ENCODE measurements around the gene APOBEC3A.

The APOBEC3A gene

DNA sequence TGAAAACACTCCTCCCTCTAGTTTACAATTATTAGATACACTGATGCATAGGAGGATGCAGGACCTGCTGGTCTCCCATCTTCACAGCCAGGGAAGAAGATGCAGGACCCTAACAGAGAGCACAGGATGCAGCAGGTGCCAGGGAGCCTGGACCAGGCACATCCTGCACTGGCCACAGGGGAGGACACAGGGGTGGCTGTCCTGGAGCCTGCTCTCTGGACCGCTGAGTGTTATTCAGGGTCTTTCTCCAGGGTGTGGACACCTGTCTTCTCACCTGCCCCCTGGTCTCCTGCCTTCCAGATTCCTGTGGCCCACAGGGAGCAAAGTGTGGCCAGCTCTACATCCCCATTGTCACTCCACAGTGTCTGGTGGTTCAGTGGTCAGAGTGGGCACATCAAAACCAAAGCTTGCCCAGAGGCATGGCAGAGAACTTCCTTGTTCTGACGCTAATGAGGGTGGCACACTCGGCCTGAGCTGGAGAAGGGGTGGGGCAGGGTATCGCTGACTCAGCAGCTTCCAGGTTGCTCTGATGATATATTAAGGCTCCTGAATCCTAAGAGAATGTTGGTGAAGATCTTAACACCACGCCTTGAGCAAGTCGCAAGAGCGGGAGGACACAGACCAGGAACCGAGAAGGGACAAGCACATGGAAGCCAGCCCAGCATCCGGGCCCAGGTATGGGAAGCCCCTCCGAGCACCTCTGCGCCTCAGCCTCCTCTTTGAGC, at the start of gene APOBEC3A:
APOBEC3A (plus strand) TSS at position 564 of the 725 bp plus-strand sequence; CDS start at position 647, 83 bp downstream.
- DNase-seq = no peak

DNA sequence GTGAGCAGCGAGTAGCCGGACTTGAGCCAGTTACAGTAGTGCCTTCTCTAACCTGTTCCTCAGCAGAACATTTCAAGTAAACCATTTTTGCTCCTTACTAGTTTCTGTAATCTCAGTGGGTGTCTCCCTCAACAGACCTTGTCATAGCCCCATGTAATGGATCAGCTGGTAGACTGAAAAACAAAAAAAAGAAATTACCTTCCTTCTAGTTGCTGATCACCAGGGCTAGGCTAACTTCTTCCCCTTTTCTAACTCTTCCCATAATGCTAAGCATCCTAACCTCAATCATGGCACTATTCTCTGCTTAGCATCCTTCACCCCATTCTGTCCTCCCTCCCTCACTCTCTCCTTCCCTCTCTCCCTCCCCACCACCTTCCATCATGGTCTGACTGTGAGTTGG, 49.6 kb upstream of the APOBEC3A start:
- DNase-seq = no peak

GRCh38 chr22:38911434-38911833, 46.0 kb upstream of the APOBEC3A start:
- no peak for DNase-seq

- no peak for DNase-seq
These were observed 37.7 kb upstream of the APOBEC3A start for GRCh38 chr22:38919631-38920190.

GRCh38 chr22:38921120-38921519, 36.3 kb upstream of the APOBEC3A start:
- no peak for DNase-seq

GRCh38 chr22:38921806-38922205, 35.6 kb upstream of the APOBEC3A start:
- no peak for DNase-seq

DNA sequence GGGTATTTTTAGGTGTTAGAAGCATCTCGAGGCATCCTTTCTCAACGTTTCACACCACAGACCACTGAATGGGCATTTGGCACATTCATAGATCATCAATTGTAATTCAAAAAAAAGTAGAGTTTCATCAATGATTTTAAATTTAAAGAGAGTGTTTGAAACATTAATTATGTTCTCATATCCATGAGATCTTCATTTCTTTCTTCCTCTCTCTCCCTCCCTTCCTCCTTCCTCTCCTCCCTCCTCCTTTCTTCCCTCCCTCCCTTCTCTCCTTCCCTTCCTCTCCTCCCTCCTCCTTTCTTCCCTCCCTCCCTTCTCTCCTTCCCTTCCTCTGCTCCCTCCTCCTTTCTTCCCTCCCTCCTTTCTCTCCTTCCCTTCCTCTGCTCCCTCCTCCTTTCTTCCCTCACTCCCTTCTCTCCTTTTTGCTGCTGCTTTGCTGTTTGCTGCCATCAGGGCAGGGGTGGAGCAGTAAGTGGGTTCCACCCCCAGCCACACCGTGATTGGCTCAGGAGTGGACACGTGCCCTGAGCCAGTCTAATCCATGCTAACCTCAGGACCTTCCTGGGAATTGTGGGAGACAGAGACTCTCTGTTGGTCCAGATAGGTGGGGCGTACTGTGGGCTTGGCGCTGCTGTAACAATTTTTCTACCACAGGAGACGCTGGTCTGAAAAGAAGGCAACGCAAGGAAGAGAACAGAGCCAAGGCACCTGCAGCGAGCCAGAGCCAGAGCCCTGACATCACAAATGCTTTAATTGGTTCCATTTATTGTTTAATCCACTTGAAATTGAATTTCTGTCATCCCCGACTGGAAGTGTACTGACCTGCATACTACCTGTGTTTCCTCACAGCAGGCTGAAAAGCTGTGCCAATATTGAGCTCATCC, 33.7 kb upstream of the APOBEC3A start:
- peak; percentile 42 for DNase-seq

- DNase-seq = peak; percentile 80
These were observed 33.0 kb upstream of the APOBEC3A start for GRCh38 chr22:38924347-38924952.

GRCh38 chr22:38925571-38926041, 31.8 kb upstream of the APOBEC3A start:
- DNase-seq = no peak

GRCh38 chr22:38927033-38927781, 30.2 kb upstream of the APOBEC3A start:
- DNase-seq = peak; percentile 7

GRCh38 chr22:38930512-38930911, 26.9 kb upstream of the APOBEC3A start:
- no peak for DNase-seq

DNA sequence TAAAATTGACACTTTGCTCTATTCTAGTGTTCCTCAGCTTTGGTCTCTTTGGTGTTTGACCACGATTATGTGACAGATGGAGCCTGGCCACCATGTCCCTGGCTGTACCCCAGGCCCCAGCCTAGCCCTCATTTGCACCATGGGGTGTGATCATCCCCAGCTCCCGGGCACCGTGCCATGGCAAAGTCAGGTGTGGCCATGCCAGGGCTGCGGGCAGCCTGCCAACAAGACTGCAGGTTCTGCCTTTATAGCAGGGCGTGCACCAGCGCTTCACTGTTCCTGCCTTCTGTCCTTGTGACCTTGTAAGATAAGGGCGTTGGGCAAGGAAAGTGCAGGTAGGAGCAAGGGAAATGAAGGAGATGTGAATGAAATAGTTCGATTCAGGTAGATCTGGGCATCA, 22.4 kb upstream of the APOBEC3A start:
- no peak for DNase-seq

DNA sequence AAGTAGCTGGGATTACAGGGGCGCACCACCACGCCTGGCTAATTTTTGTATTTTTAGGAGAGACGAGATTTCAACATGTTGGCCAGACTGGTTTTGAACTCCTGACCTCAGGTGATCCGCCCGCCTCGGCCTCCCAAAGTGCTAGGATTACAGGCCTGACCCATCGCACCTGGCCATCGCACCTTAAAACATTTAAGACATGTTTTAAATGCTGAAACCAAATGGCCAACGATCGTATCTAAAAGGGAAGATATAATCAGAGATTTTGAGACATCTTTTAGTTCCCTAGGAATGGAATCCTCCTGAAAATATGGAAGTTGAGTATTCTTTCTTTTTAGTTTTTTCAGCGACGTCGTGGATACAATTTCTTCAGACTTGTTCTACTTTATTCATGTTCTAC, 21.8 kb upstream of the APOBEC3A start:
- DNase-seq = no peak

DNA sequence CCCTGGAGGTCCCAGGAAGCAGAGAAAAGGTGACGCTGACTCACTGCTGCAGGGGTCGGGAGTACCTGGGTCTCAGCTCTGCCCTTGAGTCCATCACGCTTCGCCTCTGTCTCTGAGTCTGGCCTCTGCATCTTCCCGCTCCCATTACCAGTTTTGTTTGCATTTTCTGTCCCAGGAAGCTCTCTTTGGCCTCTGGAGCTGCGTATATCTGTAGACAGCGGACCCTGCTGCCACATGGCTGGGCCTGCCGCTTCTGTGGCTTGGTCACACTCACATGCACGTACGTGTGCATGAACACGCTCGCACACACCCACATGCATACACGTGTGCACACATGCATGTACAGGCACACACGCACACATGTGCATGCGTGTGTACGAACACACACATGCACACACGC, 20.8 kb upstream of the APOBEC3A start:
- DNase-seq = no peak

DNA sequence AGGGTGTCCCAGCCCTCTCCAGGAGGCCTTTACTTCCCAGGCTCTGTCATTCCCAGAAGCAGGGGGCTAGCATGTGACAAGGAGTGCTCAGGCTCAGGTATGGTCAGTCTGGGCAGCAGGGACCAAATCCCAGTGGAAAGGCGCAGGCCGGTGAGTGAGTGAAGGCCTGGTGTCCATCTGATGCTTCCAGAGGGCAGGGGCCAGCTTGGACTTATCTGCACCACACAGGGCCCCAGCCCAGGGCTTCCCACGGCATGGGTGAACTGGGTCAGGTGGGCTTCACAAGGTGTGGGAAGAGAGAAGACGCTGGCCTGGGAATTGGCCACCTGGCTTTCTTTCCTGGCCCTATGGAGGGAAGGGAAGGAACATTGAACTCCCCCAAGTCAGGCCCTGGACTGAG, 20.4 kb upstream of the APOBEC3A start:
- no peak for DNase-seq

- no peak for DNase-seq
These were observed 19.9 kb upstream of the APOBEC3A start for GRCh38 chr22:38937541-38937940.

DNA sequence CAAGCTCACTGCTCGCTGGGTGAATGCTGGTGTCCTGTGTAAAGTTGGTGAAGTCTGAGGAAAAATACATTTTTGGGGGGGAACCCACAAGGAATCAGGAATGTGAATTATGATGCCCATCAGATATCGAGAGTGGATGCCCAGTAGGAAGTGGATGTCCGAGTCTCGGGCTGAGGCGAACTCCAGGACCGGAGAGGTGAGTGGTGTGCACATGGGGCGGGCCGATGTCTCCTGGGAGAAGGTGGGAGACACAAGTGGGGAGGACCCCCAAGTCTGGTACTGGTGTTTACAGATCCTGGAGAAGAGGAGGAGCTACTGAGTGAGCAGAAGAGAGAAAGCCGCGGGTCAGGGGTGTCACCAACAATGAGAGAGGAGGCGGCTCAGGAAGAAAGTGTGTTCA, 19.2 kb upstream of the APOBEC3A start:
- DNase-seq = no peak

DNA sequence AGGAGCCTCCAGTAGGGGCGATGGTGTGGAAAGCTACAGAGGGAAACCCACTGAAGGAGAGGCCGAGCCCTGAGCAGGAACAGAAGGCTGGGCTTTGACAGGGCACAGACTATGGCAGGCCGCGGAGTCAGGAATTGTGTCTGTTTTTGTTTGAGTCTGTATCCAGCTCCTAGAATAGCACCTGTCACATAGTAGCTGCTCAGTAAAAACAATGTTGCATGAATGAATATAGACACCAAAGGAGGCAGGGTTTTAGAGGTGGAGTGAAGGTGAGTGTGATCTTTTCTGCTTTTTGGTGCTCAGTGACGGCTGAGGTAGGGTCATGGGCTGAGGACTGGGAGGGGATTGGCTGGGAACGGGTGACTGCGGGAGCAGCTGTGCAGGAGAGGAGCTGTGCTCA, 18.5 kb upstream of the APOBEC3A start:
- DNase-seq = no peak

DNA sequence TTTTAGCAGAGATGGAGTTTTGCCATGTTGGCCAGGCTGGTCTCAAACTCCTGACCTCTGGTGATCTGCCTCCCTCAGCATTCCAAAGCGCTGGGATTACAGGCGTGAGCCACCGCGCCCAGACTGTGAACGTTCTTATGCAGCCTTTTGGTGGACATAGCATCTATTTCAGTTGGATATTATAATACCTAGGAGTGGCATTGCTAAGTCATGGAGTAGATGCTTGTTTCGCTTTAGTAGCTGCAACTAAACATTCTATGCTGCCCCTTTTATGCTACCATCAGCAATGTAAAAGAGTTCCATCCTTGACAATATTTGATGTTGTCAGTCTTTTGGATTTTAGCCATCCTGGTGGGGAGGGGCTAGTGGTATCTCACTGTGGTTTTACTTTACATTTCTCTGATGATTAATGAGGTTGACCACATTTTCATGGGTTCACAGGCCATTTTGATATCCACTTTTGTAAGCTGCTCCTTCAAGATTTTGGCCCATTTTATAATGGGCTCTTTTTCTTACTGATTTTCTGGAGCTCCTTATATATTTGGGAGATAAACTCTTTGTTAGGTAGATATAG, 16.5 kb upstream of the APOBEC3A start:
- no peak for DNase-seq

DNA sequence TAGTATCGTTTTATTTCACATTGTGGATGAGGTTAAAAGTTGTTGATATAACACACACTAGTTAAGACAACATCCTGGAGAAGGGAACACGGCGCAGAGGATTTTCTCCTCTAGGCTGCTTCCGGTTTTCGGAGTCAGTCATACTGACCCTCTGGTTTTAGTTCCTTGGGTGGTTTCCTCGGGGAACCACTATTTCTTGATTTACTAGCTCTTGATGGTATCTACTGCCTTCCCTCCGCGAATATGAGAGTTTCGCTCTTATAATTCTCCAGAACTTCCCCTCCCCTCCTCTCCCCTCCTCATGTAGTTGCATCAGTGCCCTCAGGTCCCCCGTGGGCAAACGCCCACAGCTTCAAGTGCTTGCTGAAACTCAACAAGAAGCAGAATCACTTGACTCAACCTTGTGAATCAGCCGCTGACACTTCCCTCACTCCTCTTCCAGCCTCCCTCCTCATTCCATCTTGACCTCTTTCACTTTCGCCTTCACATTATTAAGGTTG, 15.9 kb upstream of the APOBEC3A start:
- no peak for DNase-seq

DNA sequence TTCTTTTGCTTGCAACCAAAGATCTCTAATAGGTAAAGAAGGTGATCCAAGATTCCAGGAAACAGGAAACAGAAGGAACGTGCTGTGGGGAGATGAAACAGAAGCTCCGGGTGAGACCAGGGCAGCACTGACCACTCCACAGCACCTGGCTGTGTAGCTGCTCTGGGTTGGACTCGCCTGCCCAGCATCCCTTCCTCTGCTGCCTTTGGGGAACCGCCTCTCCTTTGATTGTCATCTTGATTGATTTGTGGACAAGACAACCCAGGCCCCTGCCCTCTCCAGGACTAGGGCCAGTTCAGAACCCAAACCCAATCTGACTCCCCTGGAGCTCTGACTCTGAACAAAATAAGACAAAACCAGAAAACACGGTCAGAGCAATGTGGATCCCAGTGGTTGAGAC, 14.7 kb upstream of the APOBEC3A start:
- DNase-seq = no peak

GRCh38 chr22:38943201-38943600, 14.2 kb upstream of the APOBEC3A start:
- DNase-seq = no peak
